ENCODE data around the gene REG4. TPM values are rescaled to one million over a fixed set of nuclear protein-coding genes. Genes with fewer than 3 reads are reported as not detected.

REG4 gene
- total and polyA plus RNA-seq, 2 of the 13 experiments (the other 11 are each of a cell fraction or from before 2014, with no cell fraction given): not detected

GRCh38 chr1:119828266-119828665 is 17.0 kb upstream of the REG4 start:
- Histone ChIP-seq H3K4me2 (ENCODE audit: low read depth, low read length) (no peak overlapping the region), H3K9ac (ENCODE audit: insufficient read depth, low read depth, low read length) (no peak overlapping the region), H3K36me3 (replicated peaks in 1 of 2; ENCODE audit: control insufficient read depth in 1 of 2, insufficient read depth in 2 of 2, low read length in 2 of 2) (no peaks in the 10 kb centered on the region), H2AFZ (ENCODE audit: low read length) (no peak overlapping the region), H3K79me2 (ENCODE audit: insufficient read depth, low read length) (no peaks in the 10 kb centered on the region), H3K27me3 (ENCODE audit: control insufficient read depth in 1 of 2, insufficient read depth in 2 of 2, low read length in 2 of 2) (no peaks in the 10 kb centered on the region; a peak in 1 of 5 replicates), H3K4me3 (replicated peaks in 1 of 3; ENCODE audit: insufficient read depth in 1 of 3, low read depth in 2 of 3, low read length in 3 of 3) (no peak overlapping the region), H3K9me3 (ENCODE audit: low read length) (no peaks in the 10 kb centered on the region), H3K4me1 (ENCODE audit: insufficient read depth, low read length) (no peaks in the 10 kb centered on the region), H3K27ac (ENCODE audit: extremely low read length, insufficient read depth, low read length) (no peak overlapping the region), H4K20me1 (ENCODE audit: insufficient read depth, low read length) (no peaks in the 10 kb centered on the region)
- ATAC-seq (no peak), DNase-seq (ENCODE audit: low spot score) (no peak), FAIRE-seq (no peak)
- no TSS peak for BruUV-seq (replicated peaks)
- TF ChIP-seq ZNF781 (CRISPR knock-in tag; IDR thresholded peaks at IDR 0.05; ENCODE audit: borderline replicate concordance, not compliant biosample characterization) (no peak), TEAD3 (CRISPR knock-in tag; optimal IDR thresholded peaks at IDR 0.05; ENCODE audit: borderline replicate concordance) (no peak), KDM4B (CRISPR knock-in tag; IDR thresholded peaks at IDR 0.05) (no peak), CBX1 (IDR thresholded peaks at IDR 0.05; ENCODE audit: low read depth) (no peak), GMEB2 (CRISPR knock-in tag; IDR thresholded peaks at IDR 0.05; ENCODE audit: low read depth) (no peak), ZNF34 (CRISPR knock-in tag; IDR thresholded peaks at IDR 0.05; ENCODE audit: borderline replicate concordance) (no peak), ZHX2 (IDR thresholded peaks at IDR 0.05; ENCODE audit: low read depth) (no peak), ZHX2 (CRISPR knock-in tag; IDR thresholded peaks at IDR 0.05; ENCODE audit: borderline replicate concordance) (no peak), ZNF44 (CRISPR knock-in tag; IDR thresholded peaks at IDR 0.05) (no peak), ZBTB21 (CRISPR knock-in tag; IDR thresholded peaks at IDR 0.05) (no peak), ZNF33B (CRISPR knock-in tag; IDR thresholded peaks at IDR 0.05) (no peak), TOE1 (CRISPR knock-in tag; IDR thresholded peaks at IDR 0.05) (no peak)
- in situ Hi-C loops (cut with HindIII; ENCODE audit: extremely low pct_ligation_motif_present, low pct_unique_long_range_greater_than_20kb): no loop called here
- 35% methylated on average over 3 of the region's 3 CpGs for WGBS (ENCODE audit: low lambda C conversion rate)
- ChIA-PET CTCF (ENCODE audit: low intra/inter-chr PET ratio, low total read pairs) (no interaction called here), POLR2A (no interaction called here)
- intact Hi-C loops (cut with micrococcal nuclease; ENCODE audit: unreplicated experiment): no loop called here

Data from HepG2 (cell line).